ENCODE data around the gene KLHL40.

The KLHL40 gene

DNA sequence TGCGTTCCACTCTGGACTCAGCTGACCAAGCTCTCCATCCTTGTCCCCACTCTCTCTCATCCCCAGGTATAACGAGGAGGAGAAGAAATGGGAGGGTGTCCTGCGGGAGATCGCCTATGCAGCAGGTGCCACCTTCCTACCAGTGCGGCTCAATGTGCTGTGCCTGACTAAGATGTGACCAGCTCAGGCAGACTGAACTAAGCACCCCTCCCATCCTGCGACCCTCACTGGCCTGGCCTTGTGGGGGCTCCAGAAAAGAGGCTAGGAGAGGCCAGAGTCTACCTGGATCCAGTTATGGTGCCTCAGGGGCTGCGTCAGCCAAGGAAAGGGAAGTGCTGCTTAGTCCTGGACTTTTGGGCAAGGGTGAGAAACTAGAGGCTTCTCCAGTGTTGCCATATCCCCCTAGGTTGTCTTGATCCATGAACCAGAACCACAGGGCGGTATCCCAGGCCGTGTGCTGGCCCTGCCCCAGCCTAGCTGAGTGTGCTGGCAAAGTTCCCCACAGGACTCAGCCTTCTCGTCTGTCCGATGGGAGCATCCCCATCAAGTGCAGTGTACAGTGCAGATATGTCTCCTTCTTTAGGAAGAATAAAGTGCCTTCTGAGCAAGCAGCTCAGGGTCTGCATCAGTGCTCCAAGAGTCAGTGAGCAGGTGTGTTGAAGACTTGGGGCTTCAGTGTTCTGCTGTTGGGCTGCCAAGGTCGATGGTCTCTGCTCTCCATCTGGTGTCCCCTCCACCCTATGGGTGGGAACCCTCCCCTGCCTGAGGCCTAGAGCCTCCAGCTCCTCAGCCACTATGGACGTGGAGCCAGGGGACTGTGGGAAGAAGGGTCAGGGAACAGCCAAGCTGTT lies 6.7 kb downstream of the KLHL40 start:
- DNase-seq = no peak

DNA sequence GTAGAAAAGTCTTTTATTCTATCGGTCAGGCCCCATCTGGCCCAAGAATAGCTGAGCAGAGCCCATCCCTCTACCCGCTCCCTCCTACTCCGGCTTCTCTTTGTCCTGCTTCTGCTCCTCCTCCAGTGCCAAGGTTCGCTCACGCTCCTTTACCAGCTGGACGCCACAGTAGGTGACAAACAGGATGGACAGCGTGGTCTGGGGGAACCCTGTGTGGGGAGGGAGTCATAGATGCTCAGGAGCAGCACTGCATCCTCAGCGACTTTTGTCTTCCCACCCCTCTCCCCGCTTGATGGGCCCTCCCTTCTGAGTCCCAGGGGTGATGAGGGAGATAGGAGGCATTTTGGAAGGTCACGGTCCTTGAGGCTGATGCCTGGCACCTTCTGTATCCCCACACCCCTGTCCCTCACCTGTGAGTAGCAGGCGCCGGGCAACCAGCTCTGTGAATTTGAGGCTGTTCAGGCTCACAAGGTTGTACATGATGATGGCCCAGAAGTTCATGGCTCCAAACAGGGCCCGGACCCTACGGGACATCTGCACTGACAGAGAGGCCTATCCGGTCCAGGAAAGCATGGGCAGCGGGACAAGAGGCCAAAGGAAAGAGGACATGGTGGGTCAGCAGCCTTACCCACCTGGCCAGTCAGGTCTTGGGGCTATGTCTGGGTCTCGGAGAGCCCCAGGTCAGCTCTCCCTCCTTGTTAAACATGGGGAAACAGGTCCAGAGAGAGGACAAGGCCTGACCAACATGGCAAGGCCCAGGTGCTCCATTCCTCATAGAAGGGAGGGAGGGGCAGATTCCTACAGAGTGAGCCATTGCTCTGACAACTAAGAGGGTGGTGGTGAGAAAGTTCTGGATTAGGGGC lies 7.6 kb downstream of the KLHL40 start:
- no peak for DNase-seq

GRCh38 chr3:42693530-42693930 lies 8.2 kb downstream of the KLHL40 start:
- no peak for DNase-seq

GRCh38 chr3:42694366-42694765 lies 9.0 kb downstream of the KLHL40 start:
- no peak for DNase-seq

DNA sequence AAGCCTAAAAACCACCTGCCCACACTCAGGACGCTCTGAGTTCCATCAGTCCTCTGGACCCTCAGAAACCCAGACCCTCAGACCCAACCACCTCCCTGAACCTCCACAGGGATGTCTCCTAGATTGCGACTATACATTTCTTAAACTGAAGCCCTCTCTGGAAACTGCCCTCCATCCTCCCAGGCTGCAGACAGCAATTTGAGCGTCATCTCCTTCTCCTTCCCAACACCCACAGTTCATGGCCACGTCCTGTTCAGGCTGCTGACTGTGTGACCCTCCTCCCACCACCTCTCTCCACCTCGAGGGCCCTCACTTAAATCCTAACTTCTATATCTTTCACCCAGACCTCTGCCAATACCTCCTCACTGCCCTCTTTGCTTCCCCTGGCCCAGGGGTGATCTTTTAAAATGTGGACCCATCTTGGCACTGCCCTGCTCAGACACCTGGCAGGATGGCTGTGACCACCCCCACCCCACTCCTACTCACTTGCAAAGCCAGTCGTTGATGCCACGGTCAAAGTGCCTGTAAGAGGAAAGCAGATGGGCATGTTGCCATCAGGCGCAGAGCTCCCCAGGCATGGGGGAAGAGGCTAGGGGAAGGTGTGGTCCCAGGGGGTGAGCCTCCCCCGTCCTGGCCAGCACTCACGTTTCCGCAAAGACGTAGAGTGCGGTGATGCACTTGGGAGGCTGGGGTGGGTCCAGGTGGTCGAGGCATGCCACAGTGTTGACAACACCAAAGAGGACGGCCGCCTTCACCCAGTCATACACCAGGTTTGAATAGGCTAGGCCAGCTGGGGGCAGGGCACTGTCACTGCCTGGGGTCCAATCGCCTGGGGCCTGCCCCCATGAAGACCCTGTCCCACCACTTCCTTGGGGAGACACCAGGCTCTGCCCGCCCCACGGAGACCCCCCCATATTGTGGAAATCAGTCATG lies 11.3 kb downstream of the KLHL40 start:
- DNase-seq = no peak

DNA sequence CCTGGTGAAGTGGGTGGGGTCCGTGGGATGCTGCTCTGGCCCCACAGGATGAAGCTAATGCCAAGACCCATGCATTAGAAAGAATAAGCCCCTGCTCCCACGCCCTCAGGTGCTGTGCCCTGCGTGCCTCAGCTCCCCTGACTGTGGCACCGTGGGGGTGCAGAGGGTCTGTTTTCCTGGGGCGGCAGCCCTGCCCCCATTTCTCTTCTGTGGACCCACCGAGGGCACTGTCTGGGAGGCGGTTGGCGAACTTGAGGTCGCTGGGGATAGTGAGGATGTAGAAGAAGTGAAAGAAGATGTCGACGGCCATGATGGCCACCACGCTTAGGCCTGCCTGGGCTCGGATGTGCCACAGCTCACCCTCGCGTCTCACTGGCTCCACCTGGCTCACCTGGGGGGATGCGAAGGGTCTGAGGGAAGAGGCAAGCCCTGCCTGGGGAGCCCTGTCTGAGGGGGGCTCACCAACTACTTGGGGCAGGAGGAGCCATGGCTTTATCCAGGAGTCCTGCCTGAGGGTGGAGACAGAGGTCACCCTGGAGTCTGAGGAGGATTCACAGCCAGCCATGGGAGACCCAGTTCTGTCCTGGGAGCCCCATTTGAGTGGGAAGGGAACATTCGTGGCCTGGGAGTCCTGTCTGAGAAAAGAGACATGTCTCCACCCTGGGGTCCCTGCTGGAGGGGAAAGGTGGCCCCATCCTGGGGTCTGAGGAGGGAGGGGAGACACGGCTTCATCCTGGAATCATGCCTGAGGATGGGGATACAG lies 12.1 kb downstream of the KLHL40 start:
- no peak for DNase-seq

GRCh38 chr3:42698216-42698910 lies 13.0 kb downstream of the KLHL40 start:
- no peak for DNase-seq

DNA sequence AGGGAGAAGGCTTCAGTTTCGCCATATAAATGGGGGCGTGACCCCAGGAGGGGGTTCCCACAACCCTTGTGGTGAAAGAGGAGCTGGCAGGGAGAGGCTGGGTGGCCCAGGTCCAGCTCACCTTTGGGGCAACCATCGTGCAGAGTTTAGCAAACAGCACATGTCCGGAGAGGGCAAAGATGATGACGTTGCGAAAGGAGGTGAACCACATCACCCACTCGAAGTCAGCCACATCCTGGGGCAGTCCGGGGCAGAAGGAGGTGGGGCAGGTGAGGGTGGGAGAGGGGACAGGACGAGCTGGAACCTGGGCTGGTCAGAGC lies 13.5 kb downstream of the KLHL40 start:
- no peak for DNase-seq

DNA sequence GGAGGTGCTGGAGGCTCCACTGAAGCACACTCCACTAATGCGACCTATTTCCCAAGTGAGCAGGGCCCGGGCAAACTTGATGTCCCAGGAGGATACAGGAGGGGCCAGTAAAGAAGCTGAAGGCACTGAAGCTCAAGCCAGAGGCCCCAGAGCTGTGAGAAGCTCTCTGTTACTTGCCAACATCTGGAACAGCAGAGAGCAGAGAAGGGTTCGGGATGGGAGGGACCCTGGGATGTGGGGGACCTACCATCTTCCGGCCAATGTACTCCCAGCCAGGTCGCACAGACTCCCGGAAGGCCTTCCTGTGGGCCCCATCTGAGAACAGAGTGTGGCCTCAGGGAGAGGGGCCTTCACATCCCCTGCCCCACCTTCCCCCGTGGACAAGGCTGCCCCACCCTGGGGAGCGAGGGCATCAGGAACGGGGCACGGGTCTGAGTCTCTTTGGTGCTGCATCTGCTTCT lies 14.2 kb downstream of the KLHL40 start:
- no peak for DNase-seq

- DNase-seq = no peak
These were observed 15.3 kb downstream of the KLHL40 start for GRCh38 chr3:42700366-42701288.

DNA sequence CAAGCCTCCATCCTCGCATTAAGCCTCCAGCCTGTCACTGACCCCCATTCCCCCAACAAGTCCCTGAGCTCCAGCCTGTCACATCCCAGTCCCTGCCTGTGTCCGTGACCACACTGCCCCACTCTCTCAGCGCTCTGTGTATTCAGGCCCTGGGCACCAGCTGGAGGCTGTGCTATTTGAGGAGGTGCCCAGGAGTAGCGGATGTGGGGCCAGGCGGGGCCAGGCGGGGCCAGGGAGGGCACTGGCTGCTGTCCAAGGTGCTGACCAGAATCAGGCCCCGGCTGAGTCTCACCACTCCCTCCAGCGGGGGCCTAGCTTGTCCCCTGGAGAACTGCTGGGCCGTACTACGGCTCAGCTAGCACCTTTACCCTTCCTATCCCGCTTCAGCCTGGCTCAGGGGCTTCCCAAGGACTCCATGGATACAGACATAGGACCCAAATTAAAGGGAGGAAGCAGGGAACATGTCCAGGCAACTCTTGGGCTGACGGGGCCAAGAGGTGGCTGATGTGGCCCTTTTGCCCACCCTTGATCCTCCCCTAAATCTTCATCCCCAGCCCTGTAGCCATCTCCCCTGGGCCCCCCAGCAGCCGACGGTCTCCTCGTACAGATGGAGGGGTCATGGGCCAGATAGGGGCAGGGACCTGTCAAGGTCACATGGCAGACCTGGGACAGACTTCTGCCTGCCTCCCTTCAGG lies 16.2 kb downstream of the KLHL40 start:
- DNase-seq = no peak

GRCh38 chr3:42702066-42702951 lies 17.0 kb downstream of the KLHL40 start, which contains the start of gene HHATL:
Gene HHATL (minus strand): TSS chr3:42702798. CDS start chr3:42700826, 1,972 bp downstream.
- DNase-seq = no peak

- DNase-seq = no peak
These were observed 17.8 kb downstream of the KLHL40 start for GRCh38 chr3:42702982-42703694.

GRCh38 chr3:42703695-42704025 lies 18.3 kb downstream of the KLHL40 start:
- DNase-seq = no peak

DNA sequence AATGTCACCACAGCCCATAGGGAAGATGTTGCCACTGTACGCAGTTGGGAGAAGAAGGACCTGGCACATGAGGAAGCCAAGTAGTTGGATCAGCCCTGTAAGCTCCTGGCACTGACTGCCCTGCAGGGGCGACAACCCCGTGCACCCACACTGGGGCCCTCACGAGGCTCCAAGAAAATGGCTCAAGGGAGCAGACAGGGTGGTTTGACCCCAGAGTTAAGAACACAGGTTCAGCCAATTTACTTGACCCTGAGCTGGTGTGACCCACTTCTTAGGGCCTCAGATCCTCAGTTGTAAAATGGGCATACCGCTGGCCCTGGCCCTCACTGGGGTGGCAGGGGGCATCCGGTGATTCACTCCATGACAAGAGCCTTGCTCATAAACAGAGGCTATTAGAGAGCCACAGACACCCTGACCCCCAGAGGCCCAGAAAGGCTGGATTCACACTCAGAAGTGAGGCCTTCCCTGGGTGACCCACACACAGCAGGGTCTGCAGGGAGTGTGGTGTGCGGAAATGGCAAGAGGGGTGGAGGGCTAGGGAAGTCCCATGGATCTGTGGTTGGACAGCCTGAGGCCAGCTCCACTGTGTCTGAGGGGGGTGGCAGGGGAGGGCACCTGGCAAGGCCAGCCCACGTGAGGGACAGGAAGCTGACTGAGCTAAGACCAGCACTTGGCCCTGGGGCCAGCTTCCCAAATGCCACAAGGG lies 19.0 kb downstream of the KLHL40 start:
- no peak for DNase-seq

- DNase-seq = no peak
These were observed 19.9 kb downstream of the KLHL40 start for GRCh38 chr3:42705058-42705767.

Measured in GF-D8 (cell line).